OCI-LY7 (cell line): ENCODE results near the gene SLC30A7. TPM values are rescaled to one million over a fixed set of nuclear protein-coding genes. Genes with fewer than 3 reads are reported as not detected.
"Not testable (repeated sequence)": the region's sequence is repeated elsewhere in the genome, so short reads cannot be mapped to it uniquely, and the experiment has no call there.

Experiments used
- BruUV-seq: library from RNA; stranded (reverse); fragments of 400-500 nt; replicated peaks from 2 replicates; lab custom pipeline; 2021; lab: Mats Ljungman, UMichigan
- CTCF ChIA-PET: fragments of 300-600 bp; sonication (Branson Sonifier 250); formaldehyde crosslinking; loops from one replicate; lab custom pipeline; 2022; ENCODE audit warnings: antibody characterized with exemption; ENCODE audit not compliant: unreplicated experiment; lab: Charles Lee
- POLR2A ChIA-PET: fragments of 300-600 bp; sonication (Branson Sonifier 250); formaldehyde crosslinking; loops from one replicate; lab custom pipeline; 2022; ENCODE audit warnings: antibody characterized with exemption; lab: Charles Lee
- DNase-seq: peaks from one replicate; pipeline ENCODE4 v3.0.0-alpha.2; 2015; ENCODE audit warnings: low spot score
- H2AFZ ChIP-seq: fragments of 200-600 bp; sonication (generic), shearing (Covaris generic); 2 replicates; pipeline ENCODE4 v1.6.1; 2014; ENCODE audit warnings: mild to moderate bottlenecking, antibody characterized with exemption, low read length, moderate library complexity
- H3K27ac ChIP-seq: fragments of 200-600 bp; sonication (generic); 2 replicates; pipeline ENCODE4 v1.5.1; 2014; ENCODE audit warnings: mixed run types, low read depth, mild to moderate bottlenecking, moderate library complexity, low read length, inconsistent platforms; ENCODE audit not compliant: poor library complexity, severe bottlenecking
- H3K36me3 ChIP-seq: fragments of 200-600 bp; sonication (generic); 2 replicates; pipeline ENCODE4 v1.6.1; 2014; ENCODE audit warnings: mild to moderate bottlenecking, antibody characterized with exemption, low read length, moderate library complexity, mixed read lengths; ENCODE audit not compliant: insufficient read depth
- H3K4me1 ChIP-seq: fragments of 200-600 bp; sonication (generic); 2 replicates; pipeline ENCODE4 v1.5.1; 2014; ENCODE audit warnings: mild to moderate bottlenecking, low read length; ENCODE audit not compliant: insufficient read depth, poor library complexity, severe bottlenecking
- H3K4me2 ChIP-seq: fragments of 200-600 bp; sonication (generic); 2 replicates; pipeline ENCODE4 v1.6.1; 2014; ENCODE audit warnings: mild to moderate bottlenecking, low read length
- H3K4me3 ChIP-seq: fragments of 200-600 bp; sonication (generic); 2 replicates; pipeline ENCODE4 v1.5.1; 2014; ENCODE audit warnings: mild to moderate bottlenecking, low read depth, low read length; ENCODE audit not compliant: poor library complexity, severe bottlenecking
- H3K79me2 ChIP-seq: fragments of 200-600 bp; sonication (generic); 2 replicates; pipeline ENCODE4 v1.6.1; 2016; ENCODE audit warnings: low read depth, mild to moderate bottlenecking, low read length, moderate library complexity, mixed read lengths; ENCODE audit not compliant: insufficient read depth
- H3K9me2 ChIP-seq: fragments of 200-600 bp; sonication (generic); 2 replicates; pipeline ENCODE4 v1.6.1; 2016; ENCODE audit warnings: mild to moderate bottlenecking, low read length, mixed read lengths; ENCODE audit not compliant: insufficient read depth
- H3K9me3 ChIP-seq: fragments of 200-600 bp; sonication (generic); 2 replicates; pipeline ENCODE4 v1.6.1; 2014; ENCODE audit warnings: mild to moderate bottlenecking, mixed run types, low read length, mixed read lengths
- H4K20me1 ChIP-seq: fragments of 200-600 bp; sonication (generic); 2 replicates; pipeline ENCODE4 v1.6.1; 2014; ENCODE audit warnings: mild to moderate bottlenecking, antibody characterized with exemption, low read length, moderate library complexity, mixed read lengths; ENCODE audit not compliant: insufficient read depth
- CTCF ChIP-seq: fragments of 200-600 bp; sonication (generic); conservative IDR thresholded peaks from 2 replicates; pipeline ENCODE4 v1.5.1; 2014; ENCODE audit warnings: mild to moderate bottlenecking, antibody characterized with exemption, low read length, moderate library complexity, mixed read lengths
- EZH2phosphoT487 ChIP-seq: fragments of 200-600 bp; sonication (generic); IDR thresholded peaks from 2 replicates; pipeline ENCODE4 v1.6.1; 2018; ENCODE audit warnings: low read depth, borderline replicate concordance, mild to moderate bottlenecking, mixed run types, antibody characterized with exemption, low read length, moderate library complexity, mixed read lengths
- intact Hi-C: fragments of 100-400 bp; cut with micrococcal nuclease; formaldehyde crosslinking; loops from one replicate; pipeline ENCODE4 v1.10.0; 2022; ENCODE audit not compliant: unreplicated experiment
- total RNA-seq, 2 experiments: library from RNA; depleted of rRNA in 1 of 2; stranded (reverse); fragments of >200 nt in 1 of 2; shearing (Covaris generic) in 1 of 2; gene quantifications; 2 replicates each; pipeline ENCODE4 v1.2.3, GENCODE V29; 2014 to 2022

The SLC30A7 gene
- total RNA-seq, 2 experiments from 2014 or later = 8.6 to 15.3 TPM

GRCh38 chr1:100950781-100951180, 54.9 kb downstream of the SLC30A7 start:
- no peaks in the 10 kb centered on the region for H3K9me3 ChIP-seq
- H2AFZ ChIP-seq = no peak overlapping the region
- H3K27ac ChIP-seq = no peak overlapping the region
- CTCF ChIA-PET = no interaction called here
- intact Hi-C loops = no loop called here
- H3K4me3 ChIP-seq = no peak overlapping the region
- BruUV-seq = no TSS peak
- H3K4me2 ChIP-seq = no peak overlapping the region
- H3K79me2 ChIP-seq = no peaks in the 10 kb centered on the region
- DNase-seq = no peak
- POLR2A ChIA-PET = interaction anchor here (0.8 to 1.0 kb wide), 2 partner anchors 7 to 11 kb away, joined by 4 to 5 read pairs; no protein-coding TSS in a partner anchor
- no peaks in the 10 kb centered on the region for H4K20me1 ChIP-seq
- TF ChIP-seq EZH2phosphoT487 (no peak), CTCF (no peak)
- no peaks in the 10 kb centered on the region for H3K9me2 ChIP-seq
- H3K4me1 ChIP-seq = peaks cover 13% of the 10 kb centered on the region
- H3K36me3 ChIP-seq = peaks cover 28% of the 10 kb centered on the region

- CTCF ChIA-PET = no interaction called here
- no TSS peak for BruUV-seq
- H3K36me3 ChIP-seq = peaks cover 28% of the 10 kb centered on the region
- no peak overlapping the region for H3K27ac ChIP-seq
- no peaks in the 10 kb centered on the region for H3K79me2 ChIP-seq
- no peak overlapping the region for H3K4me3 ChIP-seq
- intact Hi-C loops = no loop called here
- no peak overlapping the region for H2AFZ ChIP-seq
- TF ChIP-seq EZH2phosphoT487 (no peak), CTCF (no peak)
- H3K4me1 ChIP-seq = peaks cover 13% of the 10 kb centered on the region
- H3K4me2 ChIP-seq = no peak overlapping the region
- no peaks in the 10 kb centered on the region for H3K9me2 ChIP-seq
- no peaks in the 10 kb centered on the region for H4K20me1 ChIP-seq
- no peaks in the 10 kb centered on the region for H3K9me3 ChIP-seq
- POLR2A ChIA-PET = no interaction called here
- DNase-seq = no peak
Measured at GRCh38 chr1:100952104-100952745, 56.3 kb downstream of the SLC30A7 start.

GRCh38 chr1:100952970-100953369, 57.1 kb downstream of the SLC30A7 start:
- DNase-seq, H3K4me2 ChIP-seq, H3K4me3 ChIP-seq, H4K20me1 ChIP-seq, H2AFZ ChIP-seq, H3K79me2 ChIP-seq, H3K9me3 ChIP-seq, H3K27ac ChIP-seq, CTCF ChIA-PET, BruUV-seq, H3K9me2 ChIP-seq, intact Hi-C loops, POLR2A ChIA-PET: not testable (repeated sequence)
- H3K4me1 ChIP-seq = peaks cover 13% of the 10 kb centered on the region
- H3K36me3 ChIP-seq = peaks cover 28% of the 10 kb centered on the region
